Lung (tissue), 12 donors: ENCODE results near the gene ZBTB34. TPM values are rescaled to one million over a fixed set of nuclear protein-coding genes. Genes with fewer than 3 reads are reported as not detected.

Experiments
- ATAC-seq: fragments of 200-7000 bp; cut with Tn5 transposase; one replicate; pipeline ENCODE4 v1.9.1; 2020; ENCODE audit warnings: moderate number of reproducible peaks; ENCODE audit not compliant: insufficient read depth, low FRiP score
- DNase-seq, 3 donors: peaks; one replicate each; pipeline ENCODE4 v3.0.0-alpha.2; 2013 to 2017
- H3K27ac ChIP-seq, 2 donors: one replicate each; pipeline ENCODE4 v1.5.1; 2013; ENCODE audit warnings: mild to moderate bottlenecking in 2 of 2, moderate library complexity in 2 of 2, control low read depth in 1 of 2, inconsistent platforms in 1 of 2, low read depth in 1 of 2, low read length in 1 of 2
- H3K27me3 ChIP-seq, 3 donors: one replicate each; pipeline ENCODE4 v1.5.1; 2013; ENCODE audit warnings: low read length in 2 of 3; ENCODE audit not compliant: control insufficient read depth in 3 of 3, insufficient read depth in 3 of 3
- H3K36me3 ChIP-seq, 4 donors: one replicate each; pipeline ENCODE4 v1.5.1; 2013; ENCODE audit warnings: low read length in 4 of 4, mild to moderate bottlenecking in 1 of 4, moderate library complexity in 1 of 4; ENCODE audit not compliant: control insufficient read depth in 4 of 4, insufficient read depth in 4 of 4
- H3K4me1 ChIP-seq, 5 donors: one replicate each; pipeline ENCODE4 v1.5.1; 2013; ENCODE audit warnings: low read length in 5 of 5, mild to moderate bottlenecking in 2 of 5, moderate library complexity in 1 of 5; ENCODE audit not compliant: control insufficient read depth in 5 of 5, insufficient read depth in 5 of 5
- H3K4me3 ChIP-seq: one replicate; pipeline ENCODE4 v1.5.1; 2013; ENCODE audit warnings: mild to moderate bottlenecking, control low read depth, moderate library complexity
- H3K9ac ChIP-seq, 2 donors: one replicate each; pipeline ENCODE4 v1.5.1; 2013; ENCODE audit warnings: low read length in 2 of 2, control low read depth in 1 of 2; ENCODE audit not compliant: insufficient read depth in 1 of 2
- H3K9me3 ChIP-seq, 4 donors: one replicate each; pipeline ENCODE4 v1.5.1; 2013; ENCODE audit warnings: low read length in 3 of 4, mild to moderate bottlenecking in 1 of 4, moderate library complexity in 1 of 4; ENCODE audit not compliant: control insufficient read depth in 4 of 4, insufficient read depth in 3 of 4
- WGBS, 2 donors: extraction: QIAGEN DNeasy Blood & Tissue Kit; methylation state at CpG; one replicate each; pipeline ENCODE4 v1.1.7; 2013; 5-methylcytosine and 5-hydroxymethylcytosine counted together
- polyA plus RNA-seq, 2 donors: library from polyadenylated mRNA; stranded (reverse); fragments of 200-250 nt; gene quantifications; one replicate each; pipeline ENCODE4 v1.2.1, GENCODE V29; 2013
- total RNA-seq, 2 donors: library from RNA; depleted of rRNA in 1 of 2; stranded (reverse); fragments of >200 nt in 1 of 2; gene quantifications; one replicate each; pipeline ENCODE4 v1.2.1, GENCODE V29; 2014 to 2021
- TF ChIP-seq, protein P1 (sequence below): IDR thresholded peaks from 2 replicates; pipeline ENCODE4 v1.5.1; 2012; ENCODE audit warnings: mild to moderate bottlenecking; ENCODE audit errors: control extremely low read depth, extremely low read depth
- donor health status: control.
- donor health status: control.
- donor health status: Bipolar disorder and iron deficiency.
- donor health status: healthy.
- donor health status: DM: yes; HTN: yes; CAD: no.

ZBTB34 gene
- total and polyA plus RNA-seq, 4 donors = 3.2 to 35.6 (median 7.7) TPM

DNA sequence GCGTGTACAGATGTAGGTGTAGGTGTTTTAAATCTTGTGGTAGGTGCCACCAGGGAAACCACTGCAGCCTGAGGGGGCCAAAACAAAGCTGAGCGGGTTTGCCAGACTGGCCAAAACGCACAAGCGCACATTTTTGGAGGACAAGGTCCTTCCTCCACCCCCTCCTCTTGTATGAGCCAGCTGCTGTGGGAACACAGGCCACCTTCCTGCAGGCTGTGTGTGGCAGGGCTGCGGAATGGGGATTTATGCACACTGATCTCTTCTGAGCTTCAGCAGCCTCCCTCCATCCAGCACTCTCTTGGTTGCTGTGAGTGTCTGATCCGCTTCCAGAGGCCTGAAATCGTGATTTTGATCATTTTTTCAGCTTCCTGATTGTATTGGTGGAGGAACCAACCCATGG lies 33.2 kb upstream of the ZBTB34 start:
- Histone ChIP-seq H3K36me3 (peaks cover 0 to 13% (median 6%) of the 10 kb centered on the region in 4 donors), H3K4me3 (no peak overlapping the region), H3K27ac (peak overlapping the region in 1 of 2 donors; percentile 17), H3K9me3 (no peaks in the 10 kb centered on the region), H3K27me3 (no peaks in the 10 kb centered on the region), H3K9ac (no peak overlapping the region), H3K4me1 (peaks cover 0 to 6% (median 0%) of the 10 kb centered on the region in 5 donors)
- ATAC-seq (no peak), DNase-seq (no peak)
- 96 to 99% methylated on average over 7 of the region's 7 CpGs for WGBS, 2 donors
- TF ChIP-seq, protein P1, sequence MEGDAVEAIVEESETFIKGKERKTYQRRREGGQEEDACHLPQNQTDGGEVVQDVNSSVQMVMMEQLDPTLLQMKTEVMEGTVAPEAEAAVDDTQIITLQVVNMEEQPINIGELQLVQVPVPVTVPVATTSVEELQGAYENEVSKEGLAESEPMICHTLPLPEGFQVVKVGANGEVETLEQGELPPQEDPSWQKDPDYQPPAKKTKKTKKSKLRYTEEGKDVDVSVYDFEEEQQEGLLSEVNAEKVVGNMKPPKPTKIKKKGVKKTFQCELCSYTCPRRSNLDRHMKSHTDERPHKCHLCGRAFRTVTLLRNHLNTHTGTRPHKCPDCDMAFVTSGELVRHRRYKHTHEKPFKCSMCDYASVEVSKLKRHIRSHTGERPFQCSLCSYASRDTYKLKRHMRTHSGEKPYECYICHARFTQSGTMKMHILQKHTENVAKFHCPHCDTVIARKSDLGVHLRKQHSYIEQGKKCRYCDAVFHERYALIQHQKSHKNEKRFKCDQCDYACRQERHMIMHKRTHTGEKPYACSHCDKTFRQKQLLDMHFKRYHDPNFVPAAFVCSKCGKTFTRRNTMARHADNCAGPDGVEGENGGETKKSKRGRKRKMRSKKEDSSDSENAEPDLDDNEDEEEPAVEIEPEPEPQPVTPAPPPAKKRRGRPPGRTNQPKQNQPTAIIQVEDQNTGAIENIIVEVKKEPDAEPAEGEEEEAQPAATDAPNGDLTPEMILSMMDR = no peak

DNA sequence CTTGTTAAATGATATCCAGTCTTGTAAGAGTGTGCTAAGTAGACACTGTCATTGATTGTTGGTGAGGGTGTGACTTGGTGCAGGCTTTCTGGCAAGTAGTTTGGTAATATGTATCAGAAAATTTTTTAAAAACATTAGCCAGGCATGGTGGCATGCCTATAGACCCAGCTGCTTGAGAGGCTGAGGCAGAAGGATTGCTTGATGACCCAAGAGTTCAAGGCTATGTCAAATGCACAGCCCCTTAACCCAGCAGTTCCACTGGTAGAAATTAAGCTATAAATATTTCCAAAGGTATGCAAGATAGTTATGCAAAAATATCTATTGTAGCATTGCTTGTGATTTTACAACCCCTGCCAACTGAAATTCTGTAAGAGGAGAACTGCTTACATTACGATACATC lies 31.4 kb upstream of the ZBTB34 start:
- no peak for DNase-seq
- Histone ChIP-seq H3K27me3 (no peaks in the 10 kb centered on the region), H3K4me3 (no peak overlapping the region), H3K9ac (no peak overlapping the region), H3K36me3 (peaks cover 14 to 23% (median 18%) of the 10 kb centered on the region in 4 donors), H3K4me1 (peaks cover 0 to 6% (median 0%) of the 10 kb centered on the region in 5 donors), H3K27ac (no peak overlapping the region), H3K9me3 (peaks cover 0 to 2% (median 0%) of the 10 kb centered on the region in 4 donors)
- no peak for ATAC-seq
- 94 to 96% methylated on average over 1 of the region's 1 CpG for WGBS, 2 donors
- TF ChIP-seq, protein P1 = no peak

DNA sequence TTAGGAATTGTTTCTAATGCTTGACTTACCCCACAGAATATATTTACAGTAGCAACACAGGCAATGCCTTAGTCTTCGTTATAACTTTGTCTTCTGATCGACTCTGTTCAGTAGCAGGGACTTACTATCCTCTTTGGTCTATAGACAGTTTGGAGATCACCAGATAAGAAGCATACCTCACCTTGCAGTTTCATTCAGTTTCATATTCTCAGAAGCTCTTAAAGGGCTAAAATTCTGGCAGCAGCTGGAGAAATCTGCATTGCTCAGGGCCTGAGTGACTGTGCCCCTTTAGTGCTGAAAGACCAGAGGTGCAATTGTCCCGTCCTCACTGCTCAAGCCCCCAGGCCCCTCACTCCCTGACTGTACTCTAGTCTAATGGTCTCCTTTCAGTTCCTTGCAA lies 29.6 kb upstream of the ZBTB34 start:
- DNase-seq (no peak), ATAC-seq (no peak)
- Histone ChIP-seq H3K4me3 (no peak overlapping the region), H3K27me3 (no peaks in the 10 kb centered on the region), H3K36me3 (peaks cover 14 to 25% (median 18%) of the 10 kb centered on the region in 4 donors), H3K9ac (no peak overlapping the region), H3K4me1 (peaks cover 0 to 9% (median 0%) of the 10 kb centered on the region in 5 donors), H3K27ac (no peak overlapping the region), H3K9me3 (peaks cover 0 to 2% (median 0%) of the 10 kb centered on the region in 4 donors)
- WGBS, 2 donors = 88 to 100% methylated on average over 3 of the region's 3 CpGs
- TF ChIP-seq, protein P1 = no peak

- WGBS, 2 donors = 94 to 97% methylated on average over 9 of the region's 9 CpGs
- Histone ChIP-seq H3K9me3 (peaks cover 0 to 2% (median 0%) of the 10 kb centered on the region in 4 donors), H3K4me3 (no peak overlapping the region), H3K36me3 (peaks cover 14 to 21% (median 18%) of the 10 kb centered on the region in 4 donors), H3K4me1 (peaks cover 0 to 16% (median 0%) of the 10 kb centered on the region in 5 donors), H3K9ac (no peak overlapping the region), H3K27ac (no peak overlapping the region), H3K27me3 (no peaks in the 10 kb centered on the region)
- DNase-seq (no peak), ATAC-seq (no peak)
- TF ChIP-seq, protein P1 = no peak
Observed at GRCh38 chr9:126832440-126832839, 28.0 kb upstream of the ZBTB34 start.
